MCF 10A (cell line): ENCODE results near the gene C1QTNF6. TPM values are rescaled to one million over a fixed set of nuclear protein-coding genes. Genes with fewer than 3 reads are reported as not detected.

ENCODE experiments used
- BruUV-seq: library from RNA; stranded (reverse); fragments of 400-500 nt; replicated peaks from 2 replicates; lab custom pipeline; 2021; lab: Mats Ljungman, UMichigan
- CTCF ChIA-PET: fragments of 300-600 bp; sonication (Branson Sonifier 250); formaldehyde crosslinking; extraction: SDS; loops from one replicate; lab custom pipeline; 2021; ENCODE audit warnings: antibody characterized with exemption, inconsistent platforms; lab: Yijun Ruan, JAX
- POLR2A ChIA-PET: fragments of 300-600, 350-650 bp; sonication (Branson Sonifier 250); formaldehyde crosslinking; extraction: SDS; loops from one replicate; lab custom pipeline; 2020; ENCODE audit warnings: antibody characterized with exemption, inconsistent platforms; lab: Yijun Ruan, JAX
- DNase-seq: peaks from one replicate; pipeline ENCODE4 v3.0.0-alpha.2; 2018; ENCODE audit not compliant: unreplicated experiment
- H3K27ac Mint-ChIP-seq: one replicate; pipeline ENCODE4 v1.8.0; 2022; ENCODE audit warnings: mild to moderate bottlenecking, low read depth, mixed read lengths; ENCODE audit not compliant: unreplicated experiment
- H3K27me3 Mint-ChIP-seq: one replicate; pipeline ENCODE4 v1.8.0; 2022; ENCODE audit warnings: mixed read lengths; ENCODE audit not compliant: insufficient read depth, unreplicated experiment
- H3K36me3 Mint-ChIP-seq: one replicate; pipeline ENCODE4 v1.8.0; 2022; ENCODE audit warnings: mild to moderate bottlenecking, moderate library complexity, mixed read lengths; ENCODE audit not compliant: insufficient read depth, unreplicated experiment
- H3K4me1 Mint-ChIP-seq: one replicate; pipeline ENCODE4 v1.8.0; 2022; ENCODE audit warnings: mixed read lengths; ENCODE audit not compliant: insufficient read depth, unreplicated experiment
- H3K4me3 Mint-ChIP-seq: one replicate; pipeline ENCODE4 v1.8.0; 2022; ENCODE audit warnings: mild to moderate bottlenecking, moderate library complexity, mixed read lengths; ENCODE audit not compliant: unreplicated experiment
- H3K9me3 Mint-ChIP-seq: one replicate; pipeline ENCODE4 v1.8.0; 2022; ENCODE audit warnings: mixed read lengths; ENCODE audit not compliant: unreplicated experiment
- intact Hi-C: fragments of 100-400 bp; cut with micrococcal nuclease; formaldehyde crosslinking; loops from 2 replicates; pipeline ENCODE4 v1.14.1; 2022
- total RNA-seq: library from RNA; stranded (reverse); gene quantifications from 2 replicates; pipeline ENCODE4 v1.2.3, GENCODE V29; 2022
- TF ChIP-seq, protein P1 (sequence below): fragments of 200-600 bp; IDR thresholded peaks from one replicate; pipeline ENCODE4 v1.8.0; 2022; ENCODE audit warnings: antibody characterized with exemption, mild to moderate bottlenecking; ENCODE audit not compliant: unreplicated experiment

C1QTNF6 gene
- total RNA-seq, 1 experiment from 2014 or later, result 6.6 TPM

DNA sequence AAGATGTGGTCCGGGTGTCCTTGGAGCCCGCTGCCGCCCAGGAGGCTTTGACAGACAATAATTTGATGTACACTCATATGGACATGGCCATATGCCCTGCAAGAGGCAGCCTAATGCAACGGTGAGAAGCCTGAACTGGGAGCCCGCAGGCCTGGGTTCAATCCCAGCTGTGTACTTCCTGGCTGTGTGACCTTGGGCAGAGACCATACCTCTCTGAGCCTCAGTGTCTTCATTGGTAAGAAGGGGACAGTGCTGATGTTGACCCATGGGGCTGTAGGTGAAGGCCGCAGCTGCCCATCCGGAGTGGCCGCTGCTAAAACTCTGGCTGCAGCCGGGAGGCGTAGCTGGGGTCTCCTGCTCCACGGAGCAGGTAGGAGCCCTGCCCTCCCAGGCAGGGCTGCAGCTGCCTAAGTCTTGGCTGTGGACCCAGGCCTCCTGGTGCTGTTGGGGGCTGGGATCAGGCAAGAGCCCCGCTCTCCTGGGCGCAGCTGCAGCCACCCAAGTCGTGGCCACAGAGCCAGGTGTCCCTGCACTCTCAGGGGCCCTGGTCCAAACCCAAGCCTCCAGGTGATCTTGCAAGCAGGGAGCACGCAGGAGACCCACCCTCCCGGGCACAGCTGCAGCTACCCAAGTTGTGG is 47.2 kb downstream of the C1QTNF6 start:
- DNase-seq, result no peak
- Mint-ChIP-seq H3K4me1 (peaks cover 1% of the 10 kb centered on the region), H3K27me3 (peaks cover 24% of the 10 kb centered on the region), H3K4me3 (no peak overlapping the region), H3K36me3 (no peaks in the 10 kb centered on the region), H3K27ac (no peak overlapping the region), H3K9me3 (no peaks in the 10 kb centered on the region)
- TF ChIP-seq, protein P1, sequence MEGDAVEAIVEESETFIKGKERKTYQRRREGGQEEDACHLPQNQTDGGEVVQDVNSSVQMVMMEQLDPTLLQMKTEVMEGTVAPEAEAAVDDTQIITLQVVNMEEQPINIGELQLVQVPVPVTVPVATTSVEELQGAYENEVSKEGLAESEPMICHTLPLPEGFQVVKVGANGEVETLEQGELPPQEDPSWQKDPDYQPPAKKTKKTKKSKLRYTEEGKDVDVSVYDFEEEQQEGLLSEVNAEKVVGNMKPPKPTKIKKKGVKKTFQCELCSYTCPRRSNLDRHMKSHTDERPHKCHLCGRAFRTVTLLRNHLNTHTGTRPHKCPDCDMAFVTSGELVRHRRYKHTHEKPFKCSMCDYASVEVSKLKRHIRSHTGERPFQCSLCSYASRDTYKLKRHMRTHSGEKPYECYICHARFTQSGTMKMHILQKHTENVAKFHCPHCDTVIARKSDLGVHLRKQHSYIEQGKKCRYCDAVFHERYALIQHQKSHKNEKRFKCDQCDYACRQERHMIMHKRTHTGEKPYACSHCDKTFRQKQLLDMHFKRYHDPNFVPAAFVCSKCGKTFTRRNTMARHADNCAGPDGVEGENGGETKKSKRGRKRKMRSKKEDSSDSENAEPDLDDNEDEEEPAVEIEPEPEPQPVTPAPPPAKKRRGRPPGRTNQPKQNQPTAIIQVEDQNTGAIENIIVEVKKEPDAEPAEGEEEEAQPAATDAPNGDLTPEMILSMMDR, result no peak
- intact Hi-C loops, result no loop called here
- POLR2A ChIA-PET, result interaction anchor here (0.6 kb wide), 1 partner anchor 468 kb away, joined by 3 read pairs; no protein-coding TSS in a partner anchor
- BruUV-seq, result no TSS peak
- CTCF ChIA-PET, result interaction anchor here (1.0 kb wide), 1 partner anchor 19 kb away, joined by 3 read pairs; no protein-coding TSS in a partner anchor

DNA sequence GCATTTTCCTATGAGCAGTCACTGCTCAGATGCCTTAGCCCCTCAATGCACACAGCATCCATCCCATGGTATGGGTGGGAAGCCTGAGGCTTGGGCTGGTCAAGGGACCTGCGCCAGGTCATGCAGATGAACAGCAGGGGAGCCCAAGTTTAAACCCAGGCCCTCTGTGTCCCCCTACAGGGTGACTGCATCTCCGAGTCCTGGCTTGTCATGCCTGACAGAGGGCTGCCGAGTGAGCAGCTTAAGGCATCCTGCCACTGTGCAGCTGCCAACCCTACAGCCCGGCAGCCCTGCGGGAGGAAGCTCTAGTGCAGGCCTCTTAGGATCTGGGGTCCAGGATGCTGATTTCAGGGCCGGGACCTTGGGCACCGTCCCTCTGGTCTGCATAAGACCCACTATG is 48.3 kb downstream of the C1QTNF6 start:
- POLR2A ChIA-PET, result no interaction called here
- Mint-ChIP-seq H3K4me1 (no peaks in the 10 kb centered on the region), H3K36me3 (no peaks in the 10 kb centered on the region), H3K27me3 (peaks cover 13% of the 10 kb centered on the region), H3K4me3 (no peak overlapping the region), H3K27ac (no peak overlapping the region), H3K9me3 (no peaks in the 10 kb centered on the region)
- TF ChIP-seq, protein P1, result no peak
- intact Hi-C loops, result no loop called here
- DNase-seq, result no peak
- BruUV-seq, result no TSS peak
- CTCF ChIA-PET, result interaction anchor here (1.0 kb wide), 1 partner anchor 17 kb away, joined by 3 read pairs; no protein-coding TSS in a partner anchor

DNA sequence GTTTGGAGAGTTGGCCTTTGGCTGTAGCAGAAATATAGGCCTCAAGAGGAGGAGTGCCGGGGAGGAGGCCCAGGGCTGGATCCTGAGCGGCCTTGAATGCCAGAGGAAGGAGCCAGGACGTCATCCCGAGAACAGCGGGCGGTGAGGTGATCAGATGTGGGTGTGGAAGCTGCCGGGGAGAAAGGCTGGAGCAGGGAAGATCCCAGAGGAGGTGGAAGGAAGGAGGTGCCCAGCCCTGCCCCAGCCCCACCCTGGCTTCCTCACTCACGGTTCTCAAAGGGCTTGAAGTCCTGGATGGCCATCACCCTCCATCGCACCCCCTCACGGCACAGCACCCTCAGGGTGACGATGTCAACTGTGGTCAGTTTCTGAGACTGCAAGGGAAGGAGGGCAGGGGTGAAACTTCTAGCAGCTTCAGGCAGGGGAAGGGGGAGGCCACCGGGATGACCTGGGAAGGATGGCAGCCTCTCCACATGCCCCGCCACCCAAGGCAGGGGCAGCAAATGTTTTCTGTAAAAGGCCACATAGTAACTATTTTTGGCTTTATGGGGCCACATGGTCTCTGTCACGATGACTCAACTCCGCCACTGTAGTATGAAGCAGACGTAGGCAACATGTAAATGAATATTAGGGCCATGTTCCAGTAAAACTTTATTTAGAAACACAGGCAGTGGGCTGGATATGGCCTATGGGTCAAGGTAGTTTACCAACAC is 49.0 kb downstream of the C1QTNF6 start:
- no TSS peak for BruUV-seq
- TF ChIP-seq, protein P1, result no peak
- no peak overlapping the region for H3K4me3 Mint-ChIP-seq
- CTCF ChIA-PET, result interaction anchor here (0.6 kb wide), 1 partner anchor 109 kb away, joined by 3 read pairs; no protein-coding TSS in a partner anchor
- H3K9me3 Mint-ChIP-seq, result no peaks in the 10 kb centered on the region
- H3K4me1 Mint-ChIP-seq, result no peaks in the 10 kb centered on the region
- H3K27ac Mint-ChIP-seq, result no peak overlapping the region
- no peak for DNase-seq
- POLR2A ChIA-PET, result no interaction called here
- H3K36me3 Mint-ChIP-seq, result no peaks in the 10 kb centered on the region
- peaks cover 6% of the 10 kb centered on the region for H3K27me3 Mint-ChIP-seq
- intact Hi-C loops, result no loop called here

DNA sequence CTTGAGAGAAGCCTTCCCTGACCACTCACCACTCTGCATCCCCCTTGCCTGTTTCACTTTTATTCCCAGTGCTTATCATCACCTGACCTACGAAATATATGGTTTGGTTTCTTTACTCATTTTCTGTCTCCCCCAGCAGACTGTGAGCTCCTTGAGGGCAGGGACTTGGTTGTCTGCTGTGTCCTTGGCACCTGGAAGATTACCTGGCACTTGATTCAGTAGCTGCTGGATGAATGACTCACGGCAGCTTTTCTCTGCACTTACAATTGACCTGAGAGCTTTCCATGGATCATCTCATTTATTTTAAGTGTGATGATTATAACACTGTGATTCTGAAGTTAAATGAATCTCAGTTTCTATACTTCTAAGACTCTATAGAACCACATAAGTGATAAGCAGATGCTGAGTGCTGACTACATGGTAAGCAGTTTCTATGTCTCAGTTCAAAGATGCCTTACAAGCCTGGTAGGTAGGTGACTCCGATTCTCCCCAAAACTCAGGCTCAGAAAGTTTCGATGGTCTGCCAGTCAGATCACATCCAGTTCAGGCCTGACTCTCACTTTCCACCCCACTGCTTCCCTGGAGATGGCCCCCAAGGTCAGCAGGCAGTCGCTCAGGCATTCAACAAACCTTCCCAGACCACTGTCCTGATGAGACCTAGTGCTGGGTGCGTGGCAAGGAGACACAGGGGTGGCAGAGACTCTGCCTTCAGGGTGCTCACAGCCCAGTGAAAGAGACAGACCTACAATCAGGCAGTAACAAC is 50.0 kb downstream of the C1QTNF6 start:
- intact Hi-C loops, result no loop called here
- TF ChIP-seq, protein P1, result no peak
- Mint-ChIP-seq H3K4me3 (no peak overlapping the region), H3K27me3 (no peaks in the 10 kb centered on the region), H3K27ac (no peak overlapping the region), H3K9me3 (no peaks in the 10 kb centered on the region), H3K4me1 (no peaks in the 10 kb centered on the region), H3K36me3 (no peaks in the 10 kb centered on the region)
- CTCF ChIA-PET, result no interaction called here
- POLR2A ChIA-PET, result no interaction called here
- no peak for DNase-seq
- BruUV-seq, result no TSS peak
